ENCODE measurements around the gene PCBP2.

DNA sequence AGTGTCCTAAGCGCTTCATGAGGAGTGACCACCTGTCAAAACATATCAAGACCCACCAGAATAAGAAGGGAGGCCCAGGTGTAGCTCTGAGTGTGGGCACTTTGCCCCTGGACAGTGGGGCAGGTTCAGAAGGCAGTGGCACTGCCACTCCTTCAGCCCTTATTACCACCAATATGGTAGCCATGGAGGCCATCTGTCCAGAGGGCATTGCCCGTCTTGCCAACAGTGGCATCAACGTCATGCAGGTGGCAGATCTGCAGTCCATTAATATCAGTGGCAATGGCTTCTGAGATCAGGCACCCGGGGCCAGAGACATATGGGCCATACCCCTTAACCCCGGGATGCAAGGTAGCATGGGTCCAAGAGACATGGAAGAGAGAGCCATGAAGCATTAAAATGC lies 41.0 kb upstream of the PCBP2 start:
- TF ChIP-seq, protein P1, sequence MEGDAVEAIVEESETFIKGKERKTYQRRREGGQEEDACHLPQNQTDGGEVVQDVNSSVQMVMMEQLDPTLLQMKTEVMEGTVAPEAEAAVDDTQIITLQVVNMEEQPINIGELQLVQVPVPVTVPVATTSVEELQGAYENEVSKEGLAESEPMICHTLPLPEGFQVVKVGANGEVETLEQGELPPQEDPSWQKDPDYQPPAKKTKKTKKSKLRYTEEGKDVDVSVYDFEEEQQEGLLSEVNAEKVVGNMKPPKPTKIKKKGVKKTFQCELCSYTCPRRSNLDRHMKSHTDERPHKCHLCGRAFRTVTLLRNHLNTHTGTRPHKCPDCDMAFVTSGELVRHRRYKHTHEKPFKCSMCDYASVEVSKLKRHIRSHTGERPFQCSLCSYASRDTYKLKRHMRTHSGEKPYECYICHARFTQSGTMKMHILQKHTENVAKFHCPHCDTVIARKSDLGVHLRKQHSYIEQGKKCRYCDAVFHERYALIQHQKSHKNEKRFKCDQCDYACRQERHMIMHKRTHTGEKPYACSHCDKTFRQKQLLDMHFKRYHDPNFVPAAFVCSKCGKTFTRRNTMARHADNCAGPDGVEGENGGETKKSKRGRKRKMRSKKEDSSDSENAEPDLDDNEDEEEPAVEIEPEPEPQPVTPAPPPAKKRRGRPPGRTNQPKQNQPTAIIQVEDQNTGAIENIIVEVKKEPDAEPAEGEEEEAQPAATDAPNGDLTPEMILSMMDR (IDR thresholded peaks at IDR 0.05): no peak
- no peak for TF ChIP-seq EZH2 (IDR thresholded peaks at IDR 0.05)
